ENCODE data around the gene FCN3.

FCN3 gene

DNA sequence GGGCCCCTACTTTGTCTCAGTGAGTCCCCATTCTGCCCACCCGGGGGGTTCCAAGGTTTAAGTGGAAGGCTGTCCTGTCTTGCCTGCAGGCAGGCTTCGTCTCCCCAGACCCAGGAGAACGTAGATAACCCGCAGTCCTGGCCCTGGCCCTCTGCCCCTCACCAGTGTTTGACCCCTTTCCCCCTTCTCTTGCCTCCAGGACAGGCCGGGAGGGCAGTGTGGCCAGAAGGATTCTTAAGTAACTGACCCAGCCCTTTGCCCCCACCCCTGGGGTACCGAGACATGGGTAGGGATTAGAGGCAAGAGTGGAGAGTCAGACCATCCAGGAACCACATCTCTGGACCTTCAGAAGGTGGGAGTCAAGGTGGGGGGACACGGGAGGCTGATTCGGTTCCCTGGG, 43.8 kb downstream of the FCN3 start:
- no peak overlapping the region for H3K4me3 ChIP-seq (ENCODE audit: low read depth, low read length)
- TF ChIP-seq, protein P1, sequence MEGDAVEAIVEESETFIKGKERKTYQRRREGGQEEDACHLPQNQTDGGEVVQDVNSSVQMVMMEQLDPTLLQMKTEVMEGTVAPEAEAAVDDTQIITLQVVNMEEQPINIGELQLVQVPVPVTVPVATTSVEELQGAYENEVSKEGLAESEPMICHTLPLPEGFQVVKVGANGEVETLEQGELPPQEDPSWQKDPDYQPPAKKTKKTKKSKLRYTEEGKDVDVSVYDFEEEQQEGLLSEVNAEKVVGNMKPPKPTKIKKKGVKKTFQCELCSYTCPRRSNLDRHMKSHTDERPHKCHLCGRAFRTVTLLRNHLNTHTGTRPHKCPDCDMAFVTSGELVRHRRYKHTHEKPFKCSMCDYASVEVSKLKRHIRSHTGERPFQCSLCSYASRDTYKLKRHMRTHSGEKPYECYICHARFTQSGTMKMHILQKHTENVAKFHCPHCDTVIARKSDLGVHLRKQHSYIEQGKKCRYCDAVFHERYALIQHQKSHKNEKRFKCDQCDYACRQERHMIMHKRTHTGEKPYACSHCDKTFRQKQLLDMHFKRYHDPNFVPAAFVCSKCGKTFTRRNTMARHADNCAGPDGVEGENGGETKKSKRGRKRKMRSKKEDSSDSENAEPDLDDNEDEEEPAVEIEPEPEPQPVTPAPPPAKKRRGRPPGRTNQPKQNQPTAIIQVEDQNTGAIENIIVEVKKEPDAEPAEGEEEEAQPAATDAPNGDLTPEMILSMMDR (IDR thresholded peaks at IDR 0.05; ENCODE audit: borderline replicate concordance, insufficient read depth, low read depth, low read length): no peak

DNA sequence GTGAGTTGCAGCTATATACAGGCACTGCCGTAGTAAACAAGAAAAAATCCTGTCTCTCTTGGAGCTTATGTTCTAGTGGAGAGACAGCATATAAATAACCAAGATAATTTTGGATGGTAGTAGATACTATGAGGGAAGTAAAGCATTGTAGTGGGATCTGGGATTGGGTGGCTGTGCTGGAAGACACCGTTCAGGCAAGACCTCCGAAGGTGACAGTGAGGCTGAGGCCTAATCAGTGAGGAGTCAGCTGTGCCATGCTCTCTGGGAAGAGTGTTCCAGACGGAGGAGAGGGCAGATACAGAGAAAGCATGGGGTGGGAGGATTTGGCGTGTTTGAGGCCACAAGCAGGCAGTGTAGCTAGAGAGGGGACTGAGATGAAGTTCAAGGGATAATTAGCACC, 46.7 kb downstream of the FCN3 start:
- H3K4me3 ChIP-seq (ENCODE audit: low read depth, low read length): no peak overlapping the region

DNA sequence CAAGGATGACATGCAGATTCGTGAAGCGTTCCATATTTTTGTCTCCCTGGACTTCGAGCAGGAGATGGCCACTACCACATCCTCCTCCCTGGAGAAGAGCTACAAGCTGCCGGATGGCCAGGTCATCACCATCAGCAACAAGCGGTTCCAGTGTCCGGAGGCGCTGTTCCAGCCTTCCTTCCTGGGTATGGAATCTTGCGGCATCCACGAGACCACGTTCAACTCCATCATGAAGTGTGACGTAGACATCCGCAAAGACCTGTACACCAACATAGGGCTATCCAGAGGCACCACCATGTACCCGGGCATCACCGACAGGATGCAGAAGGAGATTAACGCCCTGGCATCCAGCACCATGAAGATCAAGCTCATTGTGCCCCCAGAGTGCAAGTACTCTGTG, 49.3 kb downstream of the FCN3 start:
- TF ChIP-seq, protein P1 (IDR thresholded peaks at IDR 0.05; ENCODE audit: borderline replicate concordance, insufficient read depth, low read depth, low read length): no peak

More for the DNA sequence above, 46.7 kb downstream of the FCN3 start:
- TF ChIP-seq, protein P1 (IDR thresholded peaks at IDR 0.05; ENCODE audit: borderline replicate concordance, insufficient read depth, low read depth, low read length): no peak

DNA sequence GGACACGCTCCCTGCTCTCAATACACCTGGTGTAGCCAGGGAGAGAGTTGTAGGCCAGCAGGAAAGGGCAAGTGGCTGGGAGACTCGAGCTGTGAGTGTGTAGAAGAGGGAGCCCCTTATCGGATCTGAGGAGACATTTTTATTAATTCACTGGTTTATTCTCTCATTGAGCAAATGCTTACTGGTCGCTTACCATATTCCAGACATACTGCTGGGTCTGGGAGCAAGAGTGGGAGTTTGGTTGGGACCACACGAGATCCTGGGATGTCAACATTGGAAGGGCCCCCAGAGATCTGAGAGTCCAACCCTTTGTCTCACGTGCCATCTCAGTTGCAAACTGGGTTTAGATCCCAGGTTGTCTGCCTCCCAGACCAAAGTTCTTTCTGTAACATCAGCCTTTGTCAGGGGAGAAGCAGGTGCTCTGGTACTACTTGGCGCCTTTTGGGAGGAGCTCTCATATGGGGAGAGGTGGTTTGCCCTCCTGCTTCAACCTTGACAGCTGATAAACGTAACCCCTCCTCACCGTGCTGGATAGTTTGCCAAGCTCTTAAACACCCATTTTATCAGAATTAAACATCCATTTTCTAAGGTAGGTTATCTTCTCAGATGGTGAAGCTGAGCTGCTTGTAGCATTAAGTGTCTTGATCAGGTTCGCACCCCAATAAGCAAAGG, 51.9 kb downstream of the FCN3 start:
- TF ChIP-seq, protein P1 (IDR thresholded peaks at IDR 0.05; ENCODE audit: borderline replicate concordance, insufficient read depth, low read depth, low read length): no peak
- H3K4me3 ChIP-seq (ENCODE audit: low read depth, low read length): peak overlapping the region; percentile 91

More for the DNA sequence above, 49.3 kb downstream of the FCN3 start:
- no peak overlapping the region for H3K4me3 ChIP-seq (ENCODE audit: low read depth, low read length)

DNA sequence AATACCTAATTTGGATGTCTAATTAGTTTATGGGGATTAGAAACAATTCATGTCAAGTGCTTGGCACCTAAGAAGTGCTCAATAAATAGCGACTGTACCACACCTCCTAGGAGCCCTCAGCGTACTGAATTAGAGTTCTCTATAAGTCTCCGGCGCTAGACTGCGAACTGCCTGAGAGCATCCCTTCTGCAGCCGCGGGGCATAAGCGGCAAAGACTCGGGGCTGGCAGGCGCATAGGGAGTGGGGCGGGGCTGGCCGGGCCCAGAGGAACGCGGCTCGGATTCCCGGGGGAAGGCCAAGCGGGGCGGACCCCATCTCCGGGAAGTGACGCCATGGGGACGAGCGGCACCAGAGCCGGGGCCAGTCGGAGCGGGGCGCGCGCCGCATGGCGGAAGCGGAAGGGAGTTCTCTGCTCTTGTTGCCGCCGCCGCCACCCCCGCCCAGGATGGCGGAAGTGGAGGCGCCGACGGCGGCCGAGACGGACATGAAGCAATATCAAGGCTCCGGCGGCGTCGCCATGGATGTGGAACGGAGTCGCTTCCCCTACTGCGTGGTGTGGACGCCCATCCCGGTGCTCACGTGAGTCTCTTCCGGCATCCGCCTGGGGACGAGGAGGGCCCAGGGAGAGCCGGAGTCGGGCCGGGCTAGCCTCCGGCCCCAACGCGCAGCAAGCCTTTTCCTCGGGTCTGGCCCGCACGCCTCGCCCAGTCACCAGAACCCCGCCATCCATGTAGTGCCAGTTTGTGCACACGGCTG, 52.6 kb downstream of the FCN3 start, which contains the start of gene TMEM222:
TMEM222 (plus strand) TSS at position 351 of the 756 bp plus-strand sequence; CDS start at position 386, 35 bp downstream.
- TF ChIP-seq, protein P1 (IDR thresholded peaks at IDR 0.05; ENCODE audit: borderline replicate concordance, insufficient read depth, low read depth, low read length): no peak

More for the DNA sequence above, 52.6 kb downstream of the FCN3 start, which contains the start of gene TMEM222:
- peak within 1 kb of the TSS; percentile 91 for H3K4me3 ChIP-seq (ENCODE audit: low read depth, low read length)

All from GM12875 (cell line).